Panc1 (cell line): ENCODE results near the gene MACO1.

Source experiments
- TCF7L2 ChIP-seq: IDR thresholded peaks from 2 replicates; pipeline ENCODE4 v1.6.1; 2011; ENCODE audit warnings: mild to moderate bottlenecking, low read depth, low read length, inconsistent platforms
- TF ChIP-seq, protein P1 (sequence below): fragments of 450-650 bp; IDR thresholded peaks from 2 replicates; pipeline ENCODE4 v1.5.1; 2017; ENCODE audit warnings: mild to moderate bottlenecking

GRCh38 chr1:25461849-25462248 is 31.2 kb downstream of the MACO1 start:
- TF ChIP-seq, protein P1, sequence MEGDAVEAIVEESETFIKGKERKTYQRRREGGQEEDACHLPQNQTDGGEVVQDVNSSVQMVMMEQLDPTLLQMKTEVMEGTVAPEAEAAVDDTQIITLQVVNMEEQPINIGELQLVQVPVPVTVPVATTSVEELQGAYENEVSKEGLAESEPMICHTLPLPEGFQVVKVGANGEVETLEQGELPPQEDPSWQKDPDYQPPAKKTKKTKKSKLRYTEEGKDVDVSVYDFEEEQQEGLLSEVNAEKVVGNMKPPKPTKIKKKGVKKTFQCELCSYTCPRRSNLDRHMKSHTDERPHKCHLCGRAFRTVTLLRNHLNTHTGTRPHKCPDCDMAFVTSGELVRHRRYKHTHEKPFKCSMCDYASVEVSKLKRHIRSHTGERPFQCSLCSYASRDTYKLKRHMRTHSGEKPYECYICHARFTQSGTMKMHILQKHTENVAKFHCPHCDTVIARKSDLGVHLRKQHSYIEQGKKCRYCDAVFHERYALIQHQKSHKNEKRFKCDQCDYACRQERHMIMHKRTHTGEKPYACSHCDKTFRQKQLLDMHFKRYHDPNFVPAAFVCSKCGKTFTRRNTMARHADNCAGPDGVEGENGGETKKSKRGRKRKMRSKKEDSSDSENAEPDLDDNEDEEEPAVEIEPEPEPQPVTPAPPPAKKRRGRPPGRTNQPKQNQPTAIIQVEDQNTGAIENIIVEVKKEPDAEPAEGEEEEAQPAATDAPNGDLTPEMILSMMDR, result no peak
- TF ChIP-seq TCF7L2, result no peak
